ENCODE measurements around the gene ZFP69.

The ZFP69 gene

DNA sequence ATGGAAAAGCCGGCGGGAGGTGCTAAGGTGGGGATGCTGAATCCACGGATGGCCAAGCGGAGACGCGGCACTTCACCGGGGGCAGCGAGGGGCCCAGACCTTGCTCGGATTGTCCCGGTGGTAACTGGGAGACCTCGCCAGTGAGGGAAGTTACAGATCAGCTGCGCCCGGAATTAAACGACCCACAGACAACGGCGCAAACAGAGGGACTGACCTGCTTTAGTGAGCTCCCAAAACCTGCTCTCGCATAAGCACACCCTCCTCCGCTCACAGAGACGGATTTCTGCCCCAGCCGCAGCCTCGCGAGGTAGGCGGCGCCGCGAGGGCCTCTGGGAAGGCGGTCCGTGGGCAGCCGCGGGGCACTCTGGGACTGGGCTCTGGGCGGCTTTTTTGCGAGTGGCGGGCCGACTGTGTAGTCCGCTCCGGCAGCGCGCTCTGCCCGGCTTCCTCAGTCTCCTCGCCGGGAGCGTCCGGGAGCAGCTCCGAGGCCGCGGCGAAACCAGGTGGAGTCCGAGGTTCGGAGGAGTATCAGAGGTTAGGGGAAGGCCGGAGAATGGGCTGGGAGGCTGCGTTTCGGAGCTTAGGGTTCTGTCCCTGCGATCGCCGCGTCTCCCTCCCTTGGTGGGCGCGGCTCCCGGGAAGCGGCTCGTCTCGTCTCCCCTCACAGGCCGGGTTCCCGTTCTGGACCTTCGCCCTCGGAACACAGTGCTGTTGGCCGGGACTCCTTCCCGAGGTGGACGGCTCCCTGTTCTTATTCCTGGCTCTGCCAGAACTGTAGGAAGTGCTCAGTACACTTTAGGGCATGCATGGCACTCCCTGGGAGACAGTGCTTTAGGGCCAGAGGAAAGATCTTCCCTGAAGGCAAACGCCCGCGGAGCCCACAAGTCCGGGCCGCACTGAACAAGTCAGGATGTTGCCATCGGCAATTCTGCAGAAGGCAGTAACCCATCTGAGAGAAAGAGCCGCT, 31.6 kb downstream of the ZFP69 start, which contains the start of gene EXO5:
EXO5 (plus strand) TSS at position 393 of the 967 bp plus-strand sequence. CDS start 5,778 bp downstream, outside the sequence.
- DNase-seq (ENCODE audit: low read depth in 2 of 2) = peak; percentile 66 to 68

GRCh38 chr1:40519517-40519916, 42.4 kb downstream of the ZFP69 start:
- no peak for DNase-seq (ENCODE audit: low read depth in 2 of 2)

DNA sequence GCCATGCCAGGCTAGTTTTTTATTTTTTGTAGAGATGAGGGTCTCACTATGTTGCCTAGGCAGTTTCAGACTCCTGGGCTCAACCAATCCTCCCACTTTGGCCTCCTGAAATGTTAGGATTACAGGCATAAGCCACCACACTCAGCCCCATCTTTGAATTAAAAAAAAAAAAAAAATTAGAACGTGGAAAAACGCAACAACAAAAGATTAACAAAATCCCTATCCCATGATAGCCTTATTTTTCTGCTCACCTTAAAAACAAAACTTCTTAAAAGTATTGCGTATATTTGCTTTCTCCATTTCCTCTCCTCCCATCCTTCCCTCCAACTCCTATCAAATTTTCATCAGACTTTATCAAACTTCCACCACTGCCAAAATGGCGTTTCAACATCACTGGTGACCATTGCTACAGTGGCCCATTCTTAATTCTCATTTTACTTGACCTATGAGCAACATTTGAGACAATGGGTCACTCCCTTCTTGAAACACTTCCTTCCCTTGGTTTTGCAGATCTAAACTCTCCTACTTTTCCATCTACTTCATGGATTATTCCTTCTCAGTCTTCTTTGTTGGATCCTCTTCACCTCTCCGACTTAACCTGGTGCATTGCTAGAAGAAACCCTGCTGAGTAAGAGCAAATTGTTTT, 53.8 kb downstream of the ZFP69 start:
- no peak for DNase-seq (ENCODE audit: low read depth in 2 of 2)

GRCh38 chr1:40531381-40532061, 54.4 kb downstream of the ZFP69 start, which contains the start of gene ZNF684:
ZNF684 (plus strand) TSS chr1:40531637; CDS start chr1:40533167, 1,530 bp downstream.
- peak; percentile 66 to 72 for DNase-seq (ENCODE audit: low read depth in 2 of 2)

- DNase-seq (ENCODE audit: low read depth in 2 of 2) = no peak
Measured at GRCh38 chr1:40532062-40532389, 54.9 kb downstream of the ZFP69 start.

DNA sequence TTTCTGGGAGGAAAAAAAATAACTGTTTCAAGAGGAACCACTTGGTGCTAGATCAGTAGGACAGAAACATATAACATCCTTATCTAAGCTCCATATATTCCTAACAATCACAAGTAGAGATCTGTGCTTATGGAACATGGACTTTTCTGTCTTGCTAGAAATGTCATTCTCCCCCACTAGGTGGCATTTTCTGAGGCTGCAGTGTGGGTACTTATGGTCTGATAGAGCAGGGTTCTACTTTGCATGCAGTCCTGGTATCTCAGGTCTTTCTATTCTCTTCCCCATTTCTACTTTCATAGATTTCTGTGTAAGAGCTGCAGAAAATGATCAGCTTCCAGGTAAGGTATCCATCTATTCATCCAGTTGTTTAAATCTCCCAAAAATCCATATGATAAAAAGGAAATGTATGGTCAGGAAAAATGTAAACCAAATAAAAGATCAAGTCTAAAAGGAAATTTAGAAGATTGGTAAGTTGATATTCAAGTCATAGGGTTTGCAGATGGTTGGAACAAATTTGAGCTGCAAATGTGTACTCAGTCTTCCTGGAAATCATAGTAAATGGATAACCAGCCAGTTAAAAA, 55.8 kb downstream of the ZFP69 start:
- DNase-seq (ENCODE audit: low read depth in 2 of 2) = no peak

DNA sequence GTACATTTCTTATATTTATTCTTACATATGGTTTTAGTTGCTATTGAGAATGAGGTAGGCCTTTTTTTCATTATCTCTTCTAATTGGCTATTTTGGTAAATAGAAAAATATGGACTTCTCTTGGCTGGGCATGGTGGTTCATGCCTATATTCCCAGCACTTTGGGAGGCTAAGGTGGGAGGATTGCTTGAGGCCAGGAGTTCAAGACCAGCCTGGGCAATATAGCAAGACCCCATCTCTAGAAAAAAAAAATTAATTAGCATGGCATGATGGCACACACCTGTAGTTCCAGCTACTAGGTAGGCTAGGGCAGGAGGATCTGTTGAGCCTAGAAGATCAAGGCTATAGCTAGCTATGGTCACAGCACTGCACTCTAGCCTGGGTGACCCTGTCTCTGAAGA, 57.5 kb downstream of the ZFP69 start:
- no peak for DNase-seq (ENCODE audit: low read depth in 2 of 2)

DNA sequence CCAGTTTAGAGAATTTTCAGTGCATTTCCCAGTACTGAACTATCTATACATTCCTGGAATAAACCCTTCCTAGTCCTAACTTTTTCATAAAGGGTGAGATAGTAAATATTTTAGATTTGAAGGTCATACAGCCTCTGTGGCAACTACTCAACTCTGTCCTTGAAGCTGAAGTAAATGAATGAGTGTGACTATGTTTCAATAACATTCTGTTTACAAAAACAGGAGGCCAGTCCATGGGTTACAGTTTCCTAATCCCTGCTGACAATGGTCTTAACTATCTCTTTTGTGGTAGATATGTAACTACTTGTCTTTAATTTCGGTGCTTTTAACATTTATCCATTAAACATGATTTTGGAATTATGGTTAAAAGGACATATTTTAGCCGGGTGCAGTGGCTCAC, 58.6 kb downstream of the ZFP69 start:
- no peak for DNase-seq (ENCODE audit: low read depth in 2 of 2)

DNA sequence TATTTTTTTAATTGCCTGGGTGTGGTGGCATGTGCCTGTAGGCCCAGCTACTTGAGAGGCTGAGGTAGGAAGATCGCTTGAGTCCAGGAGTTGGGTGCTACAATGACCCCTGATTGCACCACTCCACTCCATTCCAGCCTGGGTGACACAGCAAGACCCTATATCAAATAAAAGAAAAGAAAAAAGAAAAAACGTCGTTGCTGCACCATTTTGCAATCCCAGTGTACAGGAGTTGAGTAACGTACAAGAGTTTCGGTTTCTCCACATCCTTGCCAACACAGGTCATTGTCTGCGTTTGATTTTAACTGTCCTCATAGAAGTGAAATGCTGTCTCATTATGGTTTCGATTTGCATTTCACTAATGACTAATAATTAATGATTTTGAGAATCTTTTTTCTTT, 62.2 kb downstream of the ZFP69 start:
- DNase-seq (ENCODE audit: low read depth in 2 of 2) = no peak
